A549 (cell line): ENCODE results near the gene APOBEC3H.

Source experiments
- EP300 ChIP-seq, 2 experiments: fragments of >200 bp; sonication (Bioruptor Twin); formaldehyde crosslinking; IDR thresholded peaks; 2 replicates in 1 of 2; 3 replicates in 1 of 2; pipeline ENCODE4 v1.6.1; 2016 to 2017
- POLR2A ChIP-seq: IDR thresholded peaks from 2 replicates; pipeline ENCODE4 v1.6.1; 2012; ENCODE audit warnings: mild to moderate bottlenecking, low read length
- RAD21 ChIP-seq, 2 experiments: fragments of >200 bp in 1 of 2; sonication (Bioruptor Twin) in 1 of 2; formaldehyde crosslinking in 1 of 2; IDR thresholded peaks in 1 of 2; conservative IDR thresholded peaks in 1 of 2; 2 replicates in 1 of 2; 3 replicates in 1 of 2; pipeline ENCODE4 v1.6.1; 2012 to 2018; ENCODE audit warnings: inconsistent platforms in 1 of 2
- RARB ChIP-seq: fragments of 250-450 bp; sonication (Bioruptor Pico); IDR thresholded peaks from 2 replicates; pipeline ENCODE4 v1.8.0; 2021; ENCODE audit warnings: mild to moderate bottlenecking, moderate library complexity
- TP53 ChIP-seq: fragments of 250-450 bp; sonication (Bioruptor Pico); IDR thresholded peaks from 2 replicates; pipeline ENCODE4 v1.5.0; 2021; ENCODE audit warnings: mild to moderate bottlenecking, moderate library complexity
- ZC3H11A ChIP-seq: fragments of 450-650 bp; IDR thresholded peaks from 2 replicates; pipeline ENCODE4 v1.6.1; 2014; ENCODE audit warnings: antibody characterized with exemption, mild to moderate bottlenecking
- ZFP36 ChIP-seq: fragments of 450-650 bp; IDR thresholded peaks from 2 replicates; pipeline ENCODE4 v1.6.1; 2014; ENCODE audit warnings: borderline replicate concordance; ENCODE audit not compliant: partially characterized antibody
- ZSCAN20 ChIP-seq: fragments of 250-450 bp; sonication (Bioruptor Pico); IDR thresholded peaks from 2 replicates; pipeline ENCODE4 v1.8.0; 2022; ENCODE audit warnings: mild to moderate bottlenecking, moderate library complexity
- TF ChIP-seq, protein P1 (sequence below): fragments of >200 bp; sonication (Bioruptor Twin); formaldehyde crosslinking; IDR thresholded peaks from 3 replicates; pipeline ENCODE4 v1.5.1; 2016
- TF ChIP-seq, protein P2 (sequence below): fragments of 450-650 bp; IDR thresholded peaks from 2 replicates; pipeline ENCODE4 v1.6.1; 2014; ENCODE audit warnings: antibody characterized with exemption

DNA sequence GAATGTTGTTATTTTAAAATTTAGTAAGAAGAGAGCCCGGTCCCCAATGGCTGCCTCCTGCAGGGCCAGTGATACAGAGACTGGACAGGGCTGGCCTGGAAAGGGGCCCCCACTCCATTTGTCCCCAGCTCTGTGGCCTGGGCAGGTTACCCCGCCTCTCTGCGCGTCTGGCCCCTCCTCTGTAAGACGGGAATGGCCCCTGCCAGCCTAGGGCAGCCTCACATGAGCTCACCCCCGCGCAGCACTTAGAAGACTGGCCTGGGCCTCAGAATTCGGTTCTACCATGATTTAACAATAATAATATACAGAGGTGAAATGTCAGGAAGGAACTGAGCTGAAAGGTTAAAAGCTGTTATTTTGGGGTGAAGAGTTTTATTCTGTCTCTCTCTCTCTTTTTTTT, 18.7 kb upstream of the APOBEC3H start:
- TF ChIP-seq, protein P1, sequence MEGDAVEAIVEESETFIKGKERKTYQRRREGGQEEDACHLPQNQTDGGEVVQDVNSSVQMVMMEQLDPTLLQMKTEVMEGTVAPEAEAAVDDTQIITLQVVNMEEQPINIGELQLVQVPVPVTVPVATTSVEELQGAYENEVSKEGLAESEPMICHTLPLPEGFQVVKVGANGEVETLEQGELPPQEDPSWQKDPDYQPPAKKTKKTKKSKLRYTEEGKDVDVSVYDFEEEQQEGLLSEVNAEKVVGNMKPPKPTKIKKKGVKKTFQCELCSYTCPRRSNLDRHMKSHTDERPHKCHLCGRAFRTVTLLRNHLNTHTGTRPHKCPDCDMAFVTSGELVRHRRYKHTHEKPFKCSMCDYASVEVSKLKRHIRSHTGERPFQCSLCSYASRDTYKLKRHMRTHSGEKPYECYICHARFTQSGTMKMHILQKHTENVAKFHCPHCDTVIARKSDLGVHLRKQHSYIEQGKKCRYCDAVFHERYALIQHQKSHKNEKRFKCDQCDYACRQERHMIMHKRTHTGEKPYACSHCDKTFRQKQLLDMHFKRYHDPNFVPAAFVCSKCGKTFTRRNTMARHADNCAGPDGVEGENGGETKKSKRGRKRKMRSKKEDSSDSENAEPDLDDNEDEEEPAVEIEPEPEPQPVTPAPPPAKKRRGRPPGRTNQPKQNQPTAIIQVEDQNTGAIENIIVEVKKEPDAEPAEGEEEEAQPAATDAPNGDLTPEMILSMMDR = no peak
- no peak for TF ChIP-seq RAD21 (conservative IDR thresholded peaks at IDR 0.05 in 1 of 2, IDR thresholded peaks at IDR 0.05 in 1 of 2)
- no peak for TF ChIP-seq ZFP36
- TF ChIP-seq, protein P2, sequence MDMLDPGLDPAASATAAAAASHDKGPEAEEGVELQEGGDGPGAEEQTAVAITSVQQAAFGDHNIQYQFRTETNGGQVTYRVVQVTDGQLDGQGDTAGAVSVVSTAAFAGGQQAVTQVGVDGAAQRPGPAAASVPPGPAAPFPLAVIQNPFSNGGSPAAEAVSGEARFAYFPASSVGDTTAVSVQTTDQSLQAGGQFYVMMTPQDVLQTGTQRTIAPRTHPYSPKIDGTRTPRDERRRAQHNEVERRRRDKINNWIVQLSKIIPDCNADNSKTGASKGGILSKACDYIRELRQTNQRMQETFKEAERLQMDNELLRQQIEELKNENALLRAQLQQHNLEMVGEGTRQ = no peak
- TF ChIP-seq ZC3H11A = no peak
- TF ChIP-seq EP300 (IDR thresholded peaks at IDR 0.05) = no peak
- TF ChIP-seq POLR2A = no peak
- TF ChIP-seq TP53 (CRISPR knock-in tag) = no peak
- no peak for TF ChIP-seq ZSCAN20
- TF ChIP-seq RARB (CRISPR knock-in tag) = no peak
